Activated naive CD8-positive, alpha-beta T cell treated with anti-CD3 and anti-CD28 coated beads, Interleukin-2, amount 10 ng/mL, durations not matched to agents 7 days and 5 days (primary cell): ENCODE results near the gene PHLDB1. TPM values are rescaled to one million over a fixed set of nuclear protein-coding genes. Genes with fewer than 3 reads are reported as not detected.

Experiments
- ATAC-seq: fragments of 150-1000 bp; cut with Tn5 transposase; one replicate; pipeline ENCODE4 v1.10.0; 2021; ENCODE audit warnings: low read depth, moderate library complexity
- POLR2A ChIA-PET: fragments of 350-600 bp; sonication (Branson Sonifier 250); formaldehyde crosslinking; loops from one replicate; lab custom pipeline; 2021; ENCODE audit warnings: antibody characterized with exemption; lab: Charles Lee
- DNase-seq: peaks from one replicate; pipeline ENCODE4 v3.0.0; 2021
- H3K27ac Mint-ChIP-seq: one replicate; pipeline ENCODE4 v1.8.0; 2022; ENCODE audit warnings: mild to moderate bottlenecking, mixed read lengths
- H3K27me3 Mint-ChIP-seq: one replicate; pipeline ENCODE4 v1.8.0; 2022; ENCODE audit warnings: mild to moderate bottlenecking, moderate library complexity, mixed read lengths
- H3K36me3 Mint-ChIP-seq: one replicate; pipeline ENCODE4 v1.8.0; 2021; ENCODE audit warnings: mild to moderate bottlenecking, mixed read lengths
- H3K4me1 Mint-ChIP-seq: one replicate; pipeline ENCODE4 v1.8.0; 2021; ENCODE audit warnings: mixed read lengths
- H3K4me3 Mint-ChIP-seq: one replicate; pipeline ENCODE4 v1.8.0; 2022; ENCODE audit warnings: mild to moderate bottlenecking, moderate library complexity, mixed read lengths
- H3K9me3 Mint-ChIP-seq: one replicate; pipeline ENCODE4 v1.8.0; 2021; ENCODE audit warnings: mixed read lengths
- total RNA-seq, 2 experiments: library from RNA; stranded (reverse); gene quantifications; one replicate each; pipeline ENCODE4 v1.2.3, GENCODE V29; 2021

PHLDB1 gene
- total RNA-seq, 2 experiments from 2014 or later: 2.7 to 3.3 TPM

DNA sequence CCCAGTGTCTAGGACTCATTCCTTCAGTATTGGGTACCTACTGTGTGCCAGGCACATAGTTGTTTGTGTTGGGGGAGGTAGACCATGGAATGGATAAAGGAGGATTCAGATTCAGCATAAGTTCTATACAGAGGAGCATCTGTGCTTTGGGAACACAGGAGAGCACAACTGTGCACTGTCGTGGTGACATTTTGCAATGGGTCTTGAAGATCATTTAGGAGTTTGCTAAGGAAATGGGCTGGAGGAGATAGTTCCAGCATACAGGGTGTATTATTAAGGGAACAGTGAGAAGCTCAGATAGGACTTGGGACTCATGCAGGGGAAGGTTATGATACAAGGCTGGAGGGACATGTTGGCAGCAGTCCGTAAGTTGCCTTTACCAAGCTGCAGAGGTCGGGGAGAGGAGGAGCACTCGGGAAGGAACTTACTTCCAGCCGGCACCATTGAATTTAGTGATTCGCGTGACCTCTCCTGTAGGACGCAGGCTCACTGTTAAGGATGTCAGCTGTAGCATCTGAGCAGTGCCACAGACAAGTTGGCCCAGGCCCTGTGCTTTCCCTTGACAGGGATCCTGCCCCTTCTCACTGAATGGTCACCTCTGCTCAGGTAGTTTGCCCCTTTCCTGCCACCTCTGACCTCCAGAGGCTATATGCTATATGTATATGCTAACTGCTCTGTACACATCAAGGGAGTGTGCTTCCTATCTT is 46.4 kb downstream of the PHLDB1 start:
- Mint-ChIP-seq H3K36me3 (no peaks in the 10 kb centered on the region), H3K9me3 (no peaks in the 10 kb centered on the region), H3K27ac (no peak overlapping the region), H3K4me3 (no peak overlapping the region), H3K4me1 (peaks cover 6% of the 10 kb centered on the region), H3K27me3 (no peaks in the 10 kb centered on the region)
- DNase-seq (no peak), ATAC-seq (no peak)
- POLR2A ChIA-PET: no interaction called here

DNA sequence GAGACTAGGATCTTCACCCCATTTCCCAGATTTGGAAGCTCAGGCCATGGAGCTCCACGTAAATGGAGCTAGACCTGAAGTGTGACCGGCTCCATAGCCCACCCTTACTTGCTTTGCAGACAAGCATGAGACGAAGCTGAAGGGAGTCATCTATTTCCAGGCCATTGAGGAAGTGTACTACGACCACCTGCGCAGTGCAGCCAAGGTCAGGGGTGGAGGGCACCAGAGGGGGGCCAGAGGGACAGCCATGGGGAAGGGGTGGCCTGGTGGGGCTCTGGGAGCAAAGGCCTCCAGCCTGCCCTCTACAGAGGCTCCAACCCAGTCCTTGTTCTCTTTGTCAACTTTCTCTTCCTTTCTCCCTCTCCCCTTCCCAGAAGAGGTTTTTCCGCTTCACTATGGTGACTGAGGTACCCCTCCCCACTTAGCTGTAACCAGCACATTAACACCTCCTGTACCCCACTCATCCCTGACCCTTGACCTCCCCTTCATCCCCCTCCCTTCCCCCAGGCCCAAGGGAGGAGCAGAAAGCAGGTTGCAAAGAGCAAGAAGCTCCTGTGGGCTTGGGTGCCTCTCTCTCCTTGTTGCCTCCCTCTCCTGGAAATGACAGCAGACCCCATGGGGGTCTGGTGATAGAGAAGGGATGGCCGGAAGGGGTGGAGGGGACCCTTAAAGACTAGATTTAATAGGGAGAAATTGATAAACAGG is 48.2 kb downstream of the PHLDB1 start:
- Mint-ChIP-seq H3K9me3 (no peaks in the 10 kb centered on the region), H3K4me1 (peaks cover 9% of the 10 kb centered on the region), H3K36me3 (no peaks in the 10 kb centered on the region), H3K27me3 (no peaks in the 10 kb centered on the region), H3K4me3 (no peak overlapping the region), H3K27ac (no peak overlapping the region)
- DNase-seq: no peak
- POLR2A ChIA-PET: no interaction called here
- no peak for ATAC-seq

DNA sequence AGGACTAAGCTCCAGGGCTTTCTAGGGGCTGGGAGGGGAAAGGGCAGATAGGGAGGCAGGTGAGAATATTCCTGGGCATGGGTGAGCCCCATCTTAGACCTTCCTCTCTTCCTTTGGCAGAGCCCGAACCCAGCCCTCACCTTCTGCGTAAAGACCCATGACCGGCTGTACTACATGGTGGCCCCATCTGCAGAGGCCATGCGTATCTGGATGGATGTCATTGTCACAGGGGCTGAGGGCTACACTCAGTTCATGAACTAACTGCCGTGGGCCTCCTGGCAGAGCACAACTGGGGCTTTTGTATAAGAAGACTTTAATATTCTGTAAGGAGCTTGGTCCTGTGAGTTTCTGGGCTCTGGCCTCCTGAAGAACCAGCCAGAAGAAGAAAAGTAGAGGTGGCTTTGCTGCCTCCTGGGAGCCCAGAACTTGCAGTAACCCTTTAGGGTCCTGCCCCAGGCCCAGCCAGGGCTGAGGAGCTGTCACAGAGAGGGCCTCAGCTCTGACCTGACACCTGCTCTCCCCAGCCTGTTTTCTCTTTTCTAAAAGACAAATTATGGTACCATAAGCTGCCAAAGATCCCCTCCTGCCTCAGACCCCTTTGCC is 49.2 kb downstream of the PHLDB1 start:
- Mint-ChIP-seq H3K4me1 (peaks cover 9% of the 10 kb centered on the region), H3K27ac (no peak overlapping the region), H3K36me3 (no peaks in the 10 kb centered on the region), H3K4me3 (no peak overlapping the region), H3K27me3 (no peaks in the 10 kb centered on the region), H3K9me3 (no peaks in the 10 kb centered on the region)
- no peak for ATAC-seq
- POLR2A ChIA-PET: interaction anchor here (1.0 kb wide), 1 partner anchor 48 kb away, joined by 3 read pairs; no protein-coding TSS in a partner anchor
- no peak for DNase-seq

DNA sequence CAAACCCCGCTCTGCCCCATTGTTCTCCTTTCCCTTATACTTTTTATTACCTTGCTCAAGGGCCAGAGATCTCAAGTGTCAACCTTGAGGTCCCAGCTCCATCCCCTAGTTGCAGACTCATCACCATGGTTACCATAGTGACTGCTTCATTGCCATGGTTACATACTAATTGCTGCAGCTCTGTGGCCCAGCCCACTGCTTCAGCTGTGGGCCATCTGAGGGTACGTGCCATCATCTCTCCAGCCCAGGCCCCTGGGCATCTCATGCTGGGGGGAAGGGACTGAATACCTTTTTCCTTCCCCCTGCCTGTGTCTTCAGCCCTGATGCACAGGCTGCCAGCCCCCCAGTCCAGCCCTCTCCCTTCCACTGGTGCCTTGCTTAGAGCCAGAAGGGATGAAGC is 49.8 kb downstream of the PHLDB1 start:
- POLR2A ChIA-PET: interaction anchor here (1.0 kb wide), 1 partner anchor 49 kb away, joined by 3 read pairs; no protein-coding TSS in a partner anchor
- Mint-ChIP-seq H3K27me3 (no peaks in the 10 kb centered on the region), H3K4me3 (no peak overlapping the region), H3K27ac (peak overlapping the region; percentile 6), H3K4me1 (peaks cover 9% of the 10 kb centered on the region), H3K9me3 (no peaks in the 10 kb centered on the region), H3K36me3 (no peaks in the 10 kb centered on the region)
- DNase-seq (no peak), ATAC-seq (no peak)

DNA sequence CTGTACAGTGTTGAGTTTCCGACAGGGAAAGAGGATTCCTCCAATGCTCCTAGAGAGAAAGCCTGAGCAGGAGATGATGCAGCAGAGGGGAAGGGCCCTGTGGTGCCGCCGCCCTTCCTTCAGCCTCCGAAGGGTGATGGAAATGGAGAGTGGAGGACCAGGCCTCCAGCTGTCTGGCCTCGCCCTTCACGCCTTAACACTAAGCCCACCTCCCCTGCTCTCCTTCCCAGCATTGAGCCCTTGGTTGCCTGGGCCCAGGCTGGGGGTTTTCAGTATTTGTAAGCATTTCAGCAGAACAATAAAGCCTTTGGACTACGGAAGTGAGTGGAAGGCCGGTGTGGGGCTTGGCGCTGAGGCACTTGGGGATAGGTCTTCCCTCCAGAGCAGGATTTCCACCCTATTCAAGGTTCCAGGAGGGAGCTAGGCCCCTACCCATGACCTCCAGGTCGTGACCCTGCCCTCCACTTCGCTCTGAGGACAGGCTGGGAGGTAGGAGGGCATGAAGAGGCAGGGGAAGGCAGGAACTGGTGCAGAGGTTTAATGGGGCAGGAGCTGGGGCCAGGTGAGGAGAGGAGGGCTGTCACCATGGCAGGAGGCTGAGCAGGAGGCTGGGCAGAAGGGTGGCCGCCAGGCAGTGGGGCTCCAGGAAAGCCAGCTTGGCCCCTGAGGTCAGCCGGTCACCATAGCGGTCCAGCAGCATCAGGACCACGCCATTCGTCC is 50.5 kb downstream of the PHLDB1 start:
- Mint-ChIP-seq H3K36me3 (no peaks in the 10 kb centered on the region), H3K4me3 (no peak overlapping the region), H3K4me1 (peaks cover 4% of the 10 kb centered on the region), H3K9me3 (no peaks in the 10 kb centered on the region), H3K27me3 (no peaks in the 10 kb centered on the region), H3K27ac (no peak overlapping the region)
- ATAC-seq (no peak), DNase-seq (no peak)
- POLR2A ChIA-PET: interaction anchor here (1.0 kb wide), 1 partner anchor 49 kb away, joined by 3 read pairs; no protein-coding TSS in a partner anchor

DNA sequence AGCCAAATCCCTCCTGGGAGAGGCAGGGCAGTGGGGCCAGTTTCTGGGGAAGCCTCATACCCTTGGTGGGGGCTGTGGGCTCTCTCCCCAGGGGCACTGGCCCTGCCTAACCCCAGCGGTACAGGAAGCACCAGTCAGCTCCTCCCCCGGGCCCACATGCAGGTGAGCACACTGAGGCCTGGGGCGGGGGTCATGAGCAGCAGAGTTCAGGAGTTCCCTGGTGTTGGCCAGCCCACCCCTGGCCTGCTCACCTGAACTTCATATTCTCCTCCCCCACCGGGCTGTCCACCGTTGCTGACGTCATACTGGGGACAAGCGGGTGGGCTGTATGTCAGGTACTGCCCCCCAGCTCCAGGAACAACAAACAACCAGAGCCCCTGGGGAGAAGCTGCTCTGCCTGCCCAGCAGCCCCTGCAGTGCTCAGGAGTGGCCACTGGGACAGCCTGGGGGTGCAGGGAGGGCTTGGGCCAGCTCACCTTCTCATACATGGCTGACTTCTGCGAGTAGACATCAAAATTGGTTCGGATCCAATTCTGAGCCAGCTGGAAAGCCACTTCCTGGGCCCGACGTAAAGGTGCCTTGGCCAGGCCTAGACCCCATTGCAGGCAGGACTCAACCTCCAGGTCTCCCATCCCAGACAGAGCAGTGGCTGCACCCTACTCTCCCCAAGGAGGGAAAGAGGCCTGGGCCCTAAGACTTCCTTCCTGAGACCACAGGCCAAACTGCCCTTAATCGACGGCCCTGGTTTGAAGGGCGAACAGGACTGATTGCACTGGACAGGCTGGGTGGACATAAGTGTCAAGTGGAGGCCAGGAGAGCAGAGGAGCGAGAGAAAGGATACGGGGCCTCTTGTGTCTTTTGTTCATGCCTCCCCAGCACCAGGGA is 51.3 kb downstream of the PHLDB1 start:
- ATAC-seq (no peak), DNase-seq (no peak)
- Mint-ChIP-seq H3K9me3 (no peaks in the 10 kb centered on the region), H3K27ac (peak overlapping the region; percentile 54), H3K4me3 (no peak overlapping the region), H3K27me3 (no peaks in the 10 kb centered on the region), H3K4me1 (peaks cover 3% of the 10 kb centered on the region), H3K36me3 (no peaks in the 10 kb centered on the region)
- POLR2A ChIA-PET: no interaction called here

DNA sequence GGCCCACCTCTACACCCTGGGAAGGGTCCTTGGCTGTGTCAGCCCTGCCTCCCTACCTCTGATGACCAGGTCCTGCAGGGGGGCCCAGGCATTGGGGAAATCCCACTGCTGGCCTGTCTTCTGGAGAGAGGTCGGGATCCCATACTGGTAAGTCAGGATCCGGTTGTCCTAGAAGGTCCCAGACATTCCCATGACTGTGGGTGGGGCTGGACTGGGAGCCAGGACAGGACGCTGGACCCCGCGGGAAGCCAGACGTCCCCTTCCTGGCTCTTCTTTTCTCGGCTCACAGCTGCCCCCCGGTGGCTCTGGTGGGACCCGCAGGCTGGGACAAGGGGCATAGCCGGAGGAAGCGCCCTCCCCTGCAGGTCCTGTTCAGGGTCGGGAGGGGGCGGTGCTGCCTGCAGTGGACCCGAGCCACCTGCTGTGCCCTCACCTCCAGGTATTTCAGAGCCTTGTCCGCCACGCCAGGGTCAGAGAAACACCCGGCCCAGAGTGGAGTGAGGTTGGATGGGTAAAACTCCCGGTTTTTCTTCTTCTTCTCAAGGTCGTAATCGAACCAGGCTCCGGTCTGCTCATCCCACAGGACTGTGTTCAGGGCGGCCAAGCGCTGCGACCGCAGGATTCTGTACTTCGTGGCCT is 52.0 kb downstream of the PHLDB1 start:
- H3K9me3 Mint-ChIP-seq: no peaks in the 10 kb centered on the region
- peaks cover 3% of the 10 kb centered on the region for H3K4me1 Mint-ChIP-seq
- no peaks in the 10 kb centered on the region for H3K27me3 Mint-ChIP-seq
- H3K4me3 Mint-ChIP-seq: no peak overlapping the region
- DNase-seq (peak; percentile 96), ATAC-seq (peak; percentile 96)
- H3K36me3 Mint-ChIP-seq: no peaks in the 10 kb centered on the region
- POLR2A ChIA-PET: interaction anchor here (0.8 kb wide), 1 partner anchor 66 kb away, joined by 3 read pairs; no protein-coding TSS in a partner anchor
- H3K27ac Mint-ChIP-seq: no peak overlapping the region

DNA sequence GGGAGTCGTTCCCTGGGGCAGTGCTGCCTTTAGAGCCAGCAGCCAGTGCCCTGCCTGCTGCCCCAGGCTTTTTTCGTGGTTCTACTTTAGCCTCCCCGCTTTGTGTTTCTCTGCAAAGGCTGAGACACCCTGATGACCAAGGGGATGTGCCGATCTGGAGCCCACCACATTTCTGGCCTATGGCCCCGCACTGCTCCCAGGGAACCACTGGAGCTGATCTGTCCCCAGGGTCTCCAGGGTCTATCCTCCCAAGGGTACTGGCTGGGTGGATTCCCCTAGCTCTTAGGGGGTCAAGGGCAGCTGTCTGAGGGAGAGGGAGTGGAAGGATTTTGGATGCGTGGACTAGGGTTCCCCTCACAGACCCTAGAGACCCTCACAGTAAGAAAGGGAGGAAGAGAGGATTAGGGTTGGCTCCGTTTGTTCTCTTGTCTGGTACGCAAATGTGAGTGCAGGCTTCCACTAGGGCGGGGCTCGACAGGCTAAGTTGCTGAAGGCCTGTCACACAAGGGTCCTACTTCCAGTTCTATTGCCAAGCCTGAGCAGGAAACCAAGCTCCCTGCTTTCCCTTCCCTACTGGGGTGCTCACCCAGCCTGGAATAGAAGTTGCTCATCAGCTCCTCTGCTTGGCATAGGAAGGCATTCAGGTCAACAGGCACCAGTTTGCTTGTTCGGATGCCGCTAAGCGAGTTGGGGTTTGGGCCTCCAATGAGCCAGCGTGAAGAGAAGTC is 52.7 kb downstream of the PHLDB1 start:
- POLR2A ChIA-PET: interaction anchor here (0.6 to 0.8 kb wide), 2 partner anchors 67 kb away, joined by 3 read pairs; no protein-coding TSS in a partner anchor
- DNase-seq (no peak), ATAC-seq (no peak)
- Mint-ChIP-seq H3K27ac (no peak overlapping the region), H3K36me3 (no peaks in the 10 kb centered on the region), H3K27me3 (no peaks in the 10 kb centered on the region), H3K9me3 (no peaks in the 10 kb centered on the region), H3K4me1 (peaks cover 3% of the 10 kb centered on the region), H3K4me3 (no peak overlapping the region)

DNA sequence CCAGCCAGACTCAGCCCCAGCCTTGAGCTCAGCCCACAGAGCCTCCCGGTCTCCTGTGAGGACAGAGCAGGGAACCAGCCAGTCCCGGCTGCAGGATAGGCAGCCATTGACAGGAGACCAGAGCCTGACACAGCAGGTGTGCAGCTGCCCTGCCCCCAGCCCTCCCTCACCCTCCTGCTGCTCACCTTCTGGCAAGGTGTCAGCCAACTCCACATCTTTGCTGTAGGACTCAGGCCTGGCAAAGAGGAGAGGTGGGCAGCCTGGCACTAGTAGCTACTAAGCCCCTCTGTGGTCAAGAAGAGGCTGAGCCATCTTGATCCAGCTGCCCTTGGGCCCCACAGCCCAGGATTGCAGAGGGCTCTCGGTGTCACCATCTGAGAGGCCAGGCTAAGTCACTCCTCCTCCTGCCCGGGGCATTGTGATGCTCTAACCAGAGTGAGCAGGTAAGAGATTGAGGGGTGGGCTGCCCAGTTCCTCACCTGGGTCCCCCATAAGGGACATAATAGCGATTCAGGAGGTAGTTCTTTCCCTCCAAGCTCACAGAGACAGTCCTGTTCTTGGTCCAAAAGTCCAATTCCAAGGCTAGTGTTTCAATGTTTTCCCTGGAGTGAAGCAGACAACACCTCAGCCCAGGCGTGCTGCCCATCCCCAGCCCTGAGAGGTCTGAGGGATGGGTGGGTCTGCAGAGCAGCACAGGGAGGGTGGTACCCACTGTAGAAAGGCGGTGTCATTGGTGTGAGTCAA is 53.4 kb downstream of the PHLDB1 start:
- DNase-seq: no peak
- H3K4me3 Mint-ChIP-seq: no peak overlapping the region
- no peak overlapping the region for H3K27ac Mint-ChIP-seq
- no peaks in the 10 kb centered on the region for H3K27me3 Mint-ChIP-seq
- peaks cover 3% of the 10 kb centered on the region for H3K4me1 Mint-ChIP-seq
- no peaks in the 10 kb centered on the region for H3K9me3 Mint-ChIP-seq
- H3K36me3 Mint-ChIP-seq: no peaks in the 10 kb centered on the region
- POLR2A ChIA-PET: interaction anchor here (0.6 kb wide), 1 partner anchor 68 kb away, joined by 3 read pairs; no protein-coding TSS in a partner anchor
- no peak for ATAC-seq

DNA sequence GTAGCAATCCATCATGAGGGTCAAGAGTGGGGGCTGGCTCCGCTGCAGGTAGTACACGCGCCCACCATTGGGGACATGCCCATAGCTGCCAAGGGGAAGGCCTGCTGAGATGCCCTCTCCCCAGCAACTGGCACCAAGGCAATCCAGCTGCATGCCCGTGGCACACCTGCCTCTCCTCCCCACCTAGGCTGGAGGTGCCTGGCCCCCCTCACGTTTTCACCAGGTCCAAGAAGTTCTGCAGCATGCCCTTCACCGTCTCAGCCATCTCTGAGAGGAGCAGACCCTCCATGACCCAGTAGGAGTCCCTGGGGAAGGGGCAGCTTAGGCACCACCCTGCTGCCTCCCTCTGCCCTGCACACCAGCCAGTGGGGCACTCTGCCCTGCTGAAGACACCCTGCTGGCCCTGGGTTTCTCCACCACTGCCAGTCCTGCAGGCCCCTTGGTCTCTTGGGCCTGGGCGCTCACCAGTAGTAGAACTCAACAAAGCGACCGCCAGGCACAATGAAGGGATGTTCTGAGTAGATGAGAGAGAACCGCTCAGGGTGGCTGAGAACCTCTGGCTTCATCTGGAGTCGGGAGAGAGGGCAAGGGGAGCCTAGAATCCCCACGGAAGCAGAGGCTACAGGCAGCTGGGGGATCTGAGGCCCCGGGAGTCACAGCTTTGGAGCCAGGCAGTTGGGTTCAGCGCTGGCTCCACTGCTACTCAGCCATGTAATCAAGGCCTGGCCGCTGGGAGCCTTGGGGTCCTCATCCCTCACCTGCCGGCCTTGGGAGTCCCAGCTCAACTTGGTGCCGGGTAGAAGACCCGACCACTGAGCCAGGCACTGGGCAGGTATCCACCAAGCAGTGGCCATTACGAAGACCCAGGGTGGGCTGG is 54.2 kb downstream of the PHLDB1 start:
- ATAC-seq: no peak
- peaks cover 3% of the 10 kb centered on the region for H3K4me1 Mint-ChIP-seq
- POLR2A ChIA-PET: no interaction called here
- DNase-seq: no peak
- no peaks in the 10 kb centered on the region for H3K9me3 Mint-ChIP-seq
- H3K27me3 Mint-ChIP-seq: no peaks in the 10 kb centered on the region
- H3K4me3 Mint-ChIP-seq: no peak overlapping the region
- no peak overlapping the region for H3K27ac Mint-ChIP-seq
- H3K36me3 Mint-ChIP-seq: no peaks in the 10 kb centered on the region
